CD4-positive, alpha-beta T cell (primary cell): ENCODE results near the gene FLII. TPM values are rescaled to one million over a fixed set of nuclear protein-coding genes. Genes with fewer than 3 reads are reported as not detected.
A peak's percentile ranks its signal among the peaks of the same experiment; 100 is the strongest.

Experiments
- ATAC-seq: fragments of 200-7000 bp; cut with Tn5 transposase; one replicate; pipeline ENCODE4 v1.10.0; 2022; ENCODE audit warnings: mild to moderate bottlenecking; ENCODE audit not compliant: poor library complexity
- CTCF ChIA-PET: fragments of 350-600 bp; sonication (Branson Sonifier 250); formaldehyde crosslinking; loops from one replicate; lab custom pipeline; 2021; ENCODE audit warnings: antibody characterized with exemption, inconsistent platforms; lab: Charles Lee
- POLR2A ChIA-PET: fragments of 350-600 bp; sonication (Branson Sonifier 250); formaldehyde crosslinking; loops from one replicate; lab custom pipeline; 2021; ENCODE audit warnings: antibody characterized with exemption, inconsistent platforms; lab: Charles Lee
- DNase-seq, 14 experiments: peaks; one replicate each; pipeline ENCODE4 v3.0.0-alpha.2; 2013 to 2020; ENCODE audit warnings: mixed read lengths in 2 of 14
- H3K27ac ChIP-seq, 2 donors: one replicate each; pipeline versions ENCODE4 v1.5.1 to v1.7.0; 2013; ENCODE audit warnings: low read length in 2 of 2, low read depth in 1 of 2, mild to moderate bottlenecking in 1 of 2
- H3K27me3 ChIP-seq, 2 experiments: 1 replicate in 1 of 2; 2 replicates in 1 of 2; pipeline versions ENCODE4 v1.6.1 to v1.7.0; 2013; ENCODE audit warnings: low read length in 2 of 2, control low read depth in 1 of 2, mild to moderate bottlenecking in 1 of 2, moderate library complexity in 1 of 2; ENCODE audit not compliant: insufficient read depth in 2 of 2, control insufficient read depth in 1 of 2
- H3K36me3 ChIP-seq: one replicate; pipeline ENCODE4 v1.6.1; 2013; ENCODE audit warnings: low read length, control low read depth; ENCODE audit not compliant: insufficient read depth
- H3K4me1 ChIP-seq: one replicate; pipeline ENCODE4 v1.6.1; 2013; ENCODE audit warnings: low read length, control low read depth; ENCODE audit not compliant: insufficient read depth
- H3K4me3 ChIP-seq: one replicate; pipeline ENCODE4 v1.5.1; 2013; ENCODE audit warnings: mild to moderate bottlenecking, low read length, moderate library complexity
- H3K9me3 ChIP-seq, 2 experiments: 1 replicate in 1 of 2; 2 replicates in 1 of 2; pipeline versions ENCODE4 v1.6.1 to v1.7.0; 2013; ENCODE audit warnings: low read length in 2 of 2, mild to moderate bottlenecking in 2 of 2, control low read depth in 1 of 2, moderate library complexity in 1 of 2; ENCODE audit not compliant: control insufficient read depth in 1 of 2, insufficient read depth in 1 of 2
- H3K27ac Mint-ChIP-seq: one replicate; pipeline ENCODE4 v1.8.0; 2020; ENCODE audit warnings: mixed read lengths
- H3K27me3 Mint-ChIP-seq: one replicate; pipeline ENCODE4 v1.8.0; 2021; ENCODE audit warnings: mixed read lengths
- H3K36me3 Mint-ChIP-seq: one replicate; pipeline ENCODE4 v1.8.0; 2021; ENCODE audit warnings: low read depth, mixed read lengths
- H3K4me1 Mint-ChIP-seq: one replicate; pipeline ENCODE4 v1.8.0; 2021; ENCODE audit warnings: low read depth, mixed read lengths
- H3K4me3 Mint-ChIP-seq: one replicate; pipeline ENCODE4 v1.8.0; 2020; ENCODE audit warnings: mild to moderate bottlenecking, mixed read lengths
- H3K9me3 Mint-ChIP-seq: one replicate; pipeline ENCODE4 v1.8.0; 2020; ENCODE audit warnings: mixed read lengths
- CTCF ChIP-seq: fragments of 200-600 bp; IDR thresholded peaks from one replicate; pipeline ENCODE4 v1.8.0; 2022; ENCODE audit warnings: antibody characterized with exemption, mild to moderate bottlenecking
- intact Hi-C, 2 experiments: fragments of 100-400 bp; cut with DNase I in 1 of 2; cut with micrococcal nuclease in 1 of 2; formaldehyde crosslinking; loops; one replicate each; pipeline versions ENCODE4 v1.15.1 to v1.9.0; 2023 to 2025; cut with DNase I, micrococcal nuclease
- total RNA-seq, 174 experiments: library from RNA in 2 of 174; stranded (reverse) in 2 of 174; gene quantifications; one replicate each; pipeline ENCODE4 v1.2.3 and lab custom pipeline; 2021 to 2026

FLII gene
- total RNA-seq, 2 experiments from 2014 or later, result 179 to 190 TPM

- no peak for TF ChIP-seq CTCF
- Mint-ChIP-seq H3K36me3 (no peaks in the 10 kb centered on the region), H3K4me1 (peaks cover 25% of the 10 kb centered on the region), H3K27me3 (no peaks in the 10 kb centered on the region), H3K9me3 (no peaks in the 10 kb centered on the region), H3K4me3 (peak overlapping the region; percentile 89), H3K27ac (peak overlapping the region; percentile 48)
- ATAC-seq (no peak), DNase-seq (peak in 1 of 14 experiments; percentile 35)
- Histone ChIP-seq H3K36me3 (no peaks in the 10 kb centered on the region), H3K27me3 (no peaks in the 10 kb centered on the region), H3K4me3 (peak overlapping the region; percentile 81), H3K4me1 (peaks cover 44% of the 10 kb centered on the region), H3K27ac (no peak overlapping the region), H3K9me3 (no peaks in the 10 kb centered on the region)
- intact Hi-C loops, result no loop called here
- ChIA-PET CTCF (interaction anchor here (1.6 kb wide), 1 partner anchor 9 kb away, joined by 3 read pairs; no protein-coding TSS in a partner anchor), POLR2A (interaction anchor here (1.0 kb wide), 1 partner anchor 30 kb away, joined by 3 read pairs; no protein-coding TSS in a partner anchor)
Measured at GRCh38 chr17:18226284-18226945, 32.1 kb downstream of the FLII start.

- Mint-ChIP-seq H3K9me3 (no peaks in the 10 kb centered on the region), H3K4me1 (peaks cover 25% of the 10 kb centered on the region), H3K4me3 (peak overlapping the region; percentile 89), H3K36me3 (no peaks in the 10 kb centered on the region), H3K27me3 (no peaks in the 10 kb centered on the region), H3K27ac (peak overlapping the region; percentile 48)
- ATAC-seq (no peak), DNase-seq (peak in 1 of 14 experiments; percentile 11)
- ChIA-PET CTCF (interaction anchor here (1.6 kb wide), 1 partner anchor 8 kb away, joined by 3 read pairs; no protein-coding TSS in a partner anchor), POLR2A (interaction anchor here (0.6 to 1.7 kb wide), 5 partner anchors 30 to 89 kb away, joined by 3 to 4 read pairs (median 3); partner anchors contain the start of gene TOP3A)
- Histone ChIP-seq H3K4me1 (peaks cover 42% of the 10 kb centered on the region), H3K27ac (peak overlapping the region in 1 of 2 donors; percentile 21), H3K9me3 (no peaks in the 10 kb centered on the region), H3K4me3 (peak overlapping the region; percentile 81), H3K36me3 (no peaks in the 10 kb centered on the region), H3K27me3 (no peaks in the 10 kb centered on the region)
- intact Hi-C loops, result loop anchor here in 1 of 2 experiments (1.0 kb wide), 3 partner anchors 35 to 90 kb away; partner anchors contain the start of genes ALKBH5, MIEF2 and SMCR8
- no peak for TF ChIP-seq CTCF
Measured at GRCh38 chr17:18225642-18226283, 32.8 kb downstream of the FLII start.

DNA sequence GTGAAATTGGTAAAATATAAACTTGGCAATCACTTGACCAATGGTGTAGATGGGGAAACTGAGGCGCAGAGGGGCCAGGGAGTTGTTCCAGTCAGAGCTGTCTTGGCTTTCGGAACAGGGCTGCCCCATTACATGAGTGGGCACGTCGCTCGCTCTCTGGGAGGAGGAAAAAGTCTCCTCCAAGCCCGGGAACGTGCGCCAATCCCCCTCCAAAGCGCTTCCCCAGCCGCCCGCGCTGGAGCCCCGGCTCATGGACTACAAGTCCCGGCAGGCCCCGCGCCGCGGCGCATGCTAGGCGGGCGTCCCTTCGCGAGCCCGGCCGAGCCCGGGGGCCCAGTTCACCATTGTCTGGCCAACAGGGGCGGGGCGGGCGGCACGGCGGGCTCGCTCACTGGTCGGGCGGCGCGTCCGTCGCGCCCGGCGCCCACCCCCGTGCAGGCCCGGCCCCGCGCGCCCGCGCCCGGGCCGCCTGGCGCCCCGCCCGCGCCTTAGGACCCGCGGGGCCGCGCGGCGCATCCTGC lies 33.4 kb downstream of the FLII start, which contains the start of gene LLGL1:
Gene LLGL1 (plus strand): TSS at position 515 of the 521 bp plus-strand sequence. CDS start 48 bp downstream, outside the sequence.
- peak; percentile 98 for ATAC-seq
- peak within 1 kb of the TSS; percentile 62 for H3K27ac Mint-ChIP-seq

More for the DNA sequence above, 33.4 kb downstream of the FLII start, which contains the start of gene LLGL1:
- Histone ChIP-seq H3K27ac (peak within 1 kb of the TSS in 1 of 2 donors; percentile 21), H3K36me3 (no peaks in the 10 kb centered on the region), H3K27me3 (no peaks in the 10 kb centered on the region), H3K4me3 (peak within 1 kb of the TSS; percentile 81), H3K4me1 (peaks cover 42% of the 10 kb centered on the region), H3K9me3 (no peaks in the 10 kb centered on the region)
- peak within 1 kb of the TSS; percentile 89 for H3K4me3 Mint-ChIP-seq
- intact Hi-C loops, result loop anchor here in 1 of 2 experiments (1.0 kb wide), 3 partner anchors 35 to 90 kb away; partner anchors contain the start of genes ALKBH5, MIEF2 and SMCR8
- no peak for TF ChIP-seq CTCF
- DNase-seq, result peak; percentile 90 to 97 (median 97)
- ChIA-PET POLR2A (interaction anchor here (0.6 to 1.7 kb wide), 5 partner anchors 30 to 89 kb away, joined by 3 to 7 read pairs (median 4); partner anchors contain the start of genes ALKBH5 and TOP3A), CTCF (no interaction called here)
- H3K9me3 Mint-ChIP-seq, result no peaks in the 10 kb centered on the region
- H3K4me1 Mint-ChIP-seq, result peaks cover 25% of the 10 kb centered on the region
- H3K36me3 Mint-ChIP-seq, result no peaks in the 10 kb centered on the region
- H3K27me3 Mint-ChIP-seq, result no peaks in the 10 kb centered on the region
